Panc1 (cell line): ENCODE measurements around the gene NOX5. TPM values are rescaled to one million over a fixed set of nuclear protein-coding genes. Genes with fewer than 3 reads are reported as not detected.

Experiments
- ATAC-seq: fragments of 200-7000 bp; cut with Tn5 transposase; 2 replicates; pipeline ENCODE4 v1.9.1; 2020; ENCODE audit warnings: mild to moderate bottlenecking, moderate library complexity
- BruUV-seq: library from RNA; stranded (reverse); fragments of 400-500 nt; replicated peaks from 2 replicates; lab custom pipeline; 2021; lab: Mats Ljungman, UMichigan
- CTCF ChIA-PET: fragments of 300-600 bp; sonication (Branson Sonifier 250); formaldehyde crosslinking; loops from one replicate; lab custom pipeline; 2022; ENCODE audit warnings: antibody characterized with exemption; lab: Charles Lee
- POLR2A ChIA-PET: fragments of 300-600 bp; sonication (Branson Sonifier 250); formaldehyde crosslinking; loops from one replicate; lab custom pipeline; 2022; ENCODE audit warnings: antibody characterized with exemption; lab: Charles Lee
- DNase-seq: peaks from one replicate; pipeline ENCODE4 v3.0.0-alpha.2; 2010; ENCODE audit warnings: low read depth, low spot score
- H3K27ac ChIP-seq: 2 replicates; pipeline ENCODE4 v1.5.1; 2011; ENCODE audit warnings: mild to moderate bottlenecking, low read length, inconsistent platforms
- H3K27me3 ChIP-seq: fragments of 200-500 bp; sonication (Bioruptor generic); 2 replicates; pipeline ENCODE4 v1.6.0; 2014; ENCODE audit warnings: low read length, inconsistent platforms; ENCODE audit not compliant: control insufficient read depth, insufficient read depth
- H3K36me3 ChIP-seq: fragments of 200-500 bp; sonication (Bioruptor generic); 2 replicates; pipeline ENCODE4 v1.5.1; 2014; ENCODE audit warnings: inconsistent platforms, mild to moderate bottlenecking, low read length, moderate library complexity; ENCODE audit not compliant: control insufficient read depth, insufficient read depth
- H3K4me1 ChIP-seq: 2 replicates; pipeline ENCODE4 v1.5.1; 2011; ENCODE audit warnings: inconsistent platforms, mild to moderate bottlenecking, low read length, moderate library complexity; ENCODE audit not compliant: control insufficient read depth, insufficient read depth
- H3K4me3 ChIP-seq, 2 experiments: 2 replicates each; pipeline ENCODE4 v1.5.1; 2011 to 2012; ENCODE audit warnings: low read depth in 2 of 2, low read length in 2 of 2, mild to moderate bottlenecking in 2 of 2, inconsistent platforms in 1 of 2, moderate library complexity in 1 of 2
- H3K9me3 ChIP-seq: fragments of 200-500 bp; sonication (Bioruptor generic); 2 replicates; pipeline ENCODE4 v1.5.1; 2014; ENCODE audit warnings: low read depth, mild to moderate bottlenecking, inconsistent platforms, low read length, moderate library complexity; ENCODE audit not compliant: control insufficient read depth, insufficient read depth
- POLR2AphosphoS5 ChIP-seq: IDR thresholded peaks from 2 replicates; pipeline ENCODE4 v1.6.1; 2012; ENCODE audit warnings: mild to moderate bottlenecking, low read depth, low read length, moderate library complexity
- SIN3A ChIP-seq: IDR thresholded peaks from 2 replicates; pipeline ENCODE4 v1.6.1; 2012; ENCODE audit warnings: low read depth, mild to moderate bottlenecking, low read length, moderate library complexity, borderline replicate concordance; ENCODE audit not compliant: insufficient read depth
- TCF7L2 ChIP-seq: IDR thresholded peaks from 2 replicates; pipeline ENCODE4 v1.6.1; 2011; ENCODE audit warnings: mild to moderate bottlenecking, low read depth, low read length, inconsistent platforms
- in situ Hi-C: cut with HindIII; loops from 2 replicates; pipeline ENCODE4 v1.10.0; 2016; ENCODE audit warnings: low sequenced_read_pairs, low pct_unique_long_range_greater_than_20kb
- intact Hi-C: fragments of 100-400 bp; cut with micrococcal nuclease; formaldehyde crosslinking; loops from one replicate; pipeline ENCODE4 v1.10.0; 2022; ENCODE audit not compliant: unreplicated experiment
- total RNA-seq: library from RNA; stranded (reverse); gene quantifications from one replicate; pipeline ENCODE4 v1.2.1, GENCODE V29; 2021; ENCODE audit not compliant: unreplicated experiment
- TF ChIP-seq, protein P1 (sequence below): fragments of 450-650 bp; IDR thresholded peaks from 2 replicates; pipeline ENCODE4 v1.5.1; 2017; ENCODE audit warnings: mild to moderate bottlenecking
- TF ChIP-seq, protein P2 (sequence below), 2 experiments: IDR thresholded peaks; 2 replicates each; pipeline ENCODE4 v1.6.1; 2011 to 2012; ENCODE audit warnings: low read depth in 2 of 2, control low read depth in 1 of 2, low read length in 1 of 2, mild to moderate bottlenecking in 1 of 2, moderate library complexity in 1 of 2; ENCODE audit not compliant: insufficient read depth in 1 of 2

Gene NOX5
- total RNA-seq, 1 experiment from 2014 or later: 0.26 TPM

DNA sequence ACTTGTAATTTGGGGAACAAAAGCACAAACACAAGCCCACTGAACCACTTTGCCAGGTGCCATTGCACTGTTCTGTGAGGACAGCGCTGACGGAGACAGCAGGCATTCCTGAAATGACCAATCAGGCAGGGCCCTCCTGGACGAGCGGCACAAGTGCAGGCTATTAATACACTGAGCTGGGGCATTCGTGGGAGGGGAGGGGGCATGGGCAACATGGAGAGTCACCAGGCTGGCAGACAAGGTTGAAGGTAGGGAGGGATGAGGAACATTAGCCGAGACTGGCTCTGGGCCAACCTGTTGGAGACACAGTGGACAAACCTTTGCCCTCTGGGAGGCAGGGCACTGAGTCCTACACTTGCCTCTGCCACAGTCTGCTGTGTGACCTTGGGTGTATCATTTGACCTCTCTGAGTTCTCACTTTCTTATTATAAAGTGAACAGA is 45.6 kb downstream of the NOX5 start:
- in situ Hi-C loops: no loop called here
- intact Hi-C loops: no loop called here
- Histone ChIP-seq H3K36me3 (no peaks in the 10 kb centered on the region), H3K27ac (no peak overlapping the region), H3K27me3 (no peaks in the 10 kb centered on the region; the same call in 1 of the 2 replicates), H3K9me3 (no peaks in the 10 kb centered on the region), H3K4me3 (no peak overlapping the region), H3K4me1 (0 out of 2 replicates have a peak, but pooled peaks cover 4% of the 10 kb centered on the region)
- BruUV-seq: no TSS peak
- DNase-seq (no peak), ATAC-seq (no peak)
- ChIA-PET CTCF (no interaction called here), POLR2A (no interaction called here)
- TF ChIP-seq, protein P1, sequence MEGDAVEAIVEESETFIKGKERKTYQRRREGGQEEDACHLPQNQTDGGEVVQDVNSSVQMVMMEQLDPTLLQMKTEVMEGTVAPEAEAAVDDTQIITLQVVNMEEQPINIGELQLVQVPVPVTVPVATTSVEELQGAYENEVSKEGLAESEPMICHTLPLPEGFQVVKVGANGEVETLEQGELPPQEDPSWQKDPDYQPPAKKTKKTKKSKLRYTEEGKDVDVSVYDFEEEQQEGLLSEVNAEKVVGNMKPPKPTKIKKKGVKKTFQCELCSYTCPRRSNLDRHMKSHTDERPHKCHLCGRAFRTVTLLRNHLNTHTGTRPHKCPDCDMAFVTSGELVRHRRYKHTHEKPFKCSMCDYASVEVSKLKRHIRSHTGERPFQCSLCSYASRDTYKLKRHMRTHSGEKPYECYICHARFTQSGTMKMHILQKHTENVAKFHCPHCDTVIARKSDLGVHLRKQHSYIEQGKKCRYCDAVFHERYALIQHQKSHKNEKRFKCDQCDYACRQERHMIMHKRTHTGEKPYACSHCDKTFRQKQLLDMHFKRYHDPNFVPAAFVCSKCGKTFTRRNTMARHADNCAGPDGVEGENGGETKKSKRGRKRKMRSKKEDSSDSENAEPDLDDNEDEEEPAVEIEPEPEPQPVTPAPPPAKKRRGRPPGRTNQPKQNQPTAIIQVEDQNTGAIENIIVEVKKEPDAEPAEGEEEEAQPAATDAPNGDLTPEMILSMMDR: no peak
- TF ChIP-seq POLR2AphosphoS5 (no peak), SIN3A (no peak), TCF7L2 (no peak)
- TF ChIP-seq, protein P2, sequence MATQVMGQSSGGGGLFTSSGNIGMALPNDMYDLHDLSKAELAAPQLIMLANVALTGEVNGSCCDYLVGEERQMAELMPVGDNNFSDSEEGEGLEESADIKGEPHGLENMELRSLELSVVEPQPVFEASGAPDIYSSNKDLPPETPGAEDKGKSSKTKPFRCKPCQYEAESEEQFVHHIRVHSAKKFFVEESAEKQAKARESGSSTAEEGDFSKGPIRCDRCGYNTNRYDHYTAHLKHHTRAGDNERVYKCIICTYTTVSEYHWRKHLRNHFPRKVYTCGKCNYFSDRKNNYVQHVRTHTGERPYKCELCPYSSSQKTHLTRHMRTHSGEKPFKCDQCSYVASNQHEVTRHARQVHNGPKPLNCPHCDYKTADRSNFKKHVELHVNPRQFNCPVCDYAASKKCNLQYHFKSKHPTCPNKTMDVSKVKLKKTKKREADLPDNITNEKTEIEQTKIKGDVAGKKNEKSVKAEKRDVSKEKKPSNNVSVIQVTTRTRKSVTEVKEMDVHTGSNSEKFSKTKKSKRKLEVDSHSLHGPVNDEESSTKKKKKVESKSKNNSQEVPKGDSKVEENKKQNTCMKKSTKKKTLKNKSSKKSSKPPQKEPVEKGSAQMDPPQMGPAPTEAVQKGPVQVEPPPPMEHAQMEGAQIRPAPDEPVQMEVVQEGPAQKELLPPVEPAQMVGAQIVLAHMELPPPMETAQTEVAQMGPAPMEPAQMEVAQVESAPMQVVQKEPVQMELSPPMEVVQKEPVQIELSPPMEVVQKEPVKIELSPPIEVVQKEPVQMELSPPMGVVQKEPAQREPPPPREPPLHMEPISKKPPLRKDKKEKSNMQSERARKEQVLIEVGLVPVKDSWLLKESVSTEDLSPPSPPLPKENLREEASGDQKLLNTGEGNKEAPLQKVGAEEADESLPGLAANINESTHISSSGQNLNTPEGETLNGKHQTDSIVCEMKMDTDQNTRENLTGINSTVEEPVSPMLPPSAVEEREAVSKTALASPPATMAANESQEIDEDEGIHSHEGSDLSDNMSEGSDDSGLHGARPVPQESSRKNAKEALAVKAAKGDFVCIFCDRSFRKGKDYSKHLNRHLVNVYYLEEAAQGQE (IDR thresholded peaks at IDR 0.05; ENCODE audit: insufficient read depth in 1 of 2, low read depth in 2 of 2, low read length in 1 of 2): no peak

DNA sequence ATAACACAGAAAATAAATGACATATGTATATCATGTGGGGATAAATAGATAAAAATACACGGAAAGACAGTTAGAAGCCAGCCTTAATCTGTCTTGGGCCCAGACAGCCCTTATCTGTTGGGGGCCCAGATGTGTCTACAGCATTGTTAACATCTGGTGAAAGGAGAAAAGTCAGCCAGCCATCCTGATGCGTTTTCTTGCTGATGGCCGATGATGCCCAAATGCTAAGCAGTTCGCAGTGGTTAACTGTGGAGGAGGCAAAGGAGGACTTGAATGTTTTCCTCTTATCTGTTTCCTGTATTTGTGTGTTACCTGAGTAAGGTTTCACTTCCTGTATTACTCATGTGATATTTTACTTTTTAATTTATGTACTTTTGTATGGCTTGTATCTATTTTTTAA is 46.2 kb downstream of the NOX5 start:
- H3K27me3 ChIP-seq: no peaks in the 10 kb centered on the region; the same call in 1 of the 2 replicates
- POLR2A ChIA-PET: no interaction called here
- no peak overlapping the region for H3K27ac ChIP-seq
- H3K4me1 ChIP-seq: 0 out of 2 replicates have a peak, but pooled peaks cover 4% of the 10 kb centered on the region
- BruUV-seq: no TSS peak
- H3K9me3 ChIP-seq: no peaks in the 10 kb centered on the region
- ATAC-seq (no peak), DNase-seq (no peak)
- TF ChIP-seq TCF7L2 (no peak), POLR2AphosphoS5 (no peak), SIN3A (no peak)
- TF ChIP-seq, protein P1: no peak
- TF ChIP-seq, protein P2 (IDR thresholded peaks at IDR 0.05; ENCODE audit: insufficient read depth in 1 of 2, low read depth in 2 of 2, low read length in 1 of 2): no peak
- no peaks in the 10 kb centered on the region for H3K36me3 ChIP-seq
- CTCF ChIA-PET: no interaction called here
- in situ Hi-C loops (no loop called here), intact Hi-C loops (no loop called here)
- H3K4me3 ChIP-seq: no peak overlapping the region
